Kidney (tissue), 14 donors: ENCODE data around the gene THADA. TPM values are rescaled to one million over a fixed set of nuclear protein-coding genes. Genes with fewer than 3 reads are reported as not detected.

Experiments used
- DNase-seq, 5 donors: peaks; one replicate each; pipeline ENCODE4 v3.0.0-alpha.2; 2013 to 2020
- FAIRE-seq: peaks from 2 replicates; lab custom pipeline; 2012; peaks lifted over from hg19 to GRCh38; lab: Jason Lieb, UNC
- H3K27ac ChIP-seq, 2 donors: one replicate each; pipeline ENCODE4 v1.7.0; 2013; ENCODE audit warnings: low read depth in 2 of 2, low read length in 2 of 2, inconsistent platforms in 1 of 2
- H3K27me3 ChIP-seq: one replicate; pipeline ENCODE4 v1.7.1; 2013; ENCODE audit warnings: low read length, inconsistent platforms; ENCODE audit not compliant: control insufficient read depth, insufficient read depth
- H3K36me3 ChIP-seq, 3 donors: one replicate each; pipeline versions ENCODE4 v1.7.0 to v1.7.1; 2013; ENCODE audit warnings: low read length in 3 of 3, control low read depth in 1 of 3, inconsistent platforms in 1 of 3; ENCODE audit not compliant: insufficient read depth in 3 of 3, control insufficient read depth in 2 of 3
- H3K4me1 ChIP-seq, 3 donors: one replicate each; pipeline versions ENCODE4 v1.7.0 to v1.7.1; 2013; ENCODE audit warnings: low read length in 3 of 3, inconsistent platforms in 1 of 3, low read depth in 1 of 3; ENCODE audit not compliant: control insufficient read depth in 2 of 3, insufficient read depth in 2 of 3
- H3K4me3 ChIP-seq, 3 donors: one replicate each; pipeline versions ENCODE4 v1.7.0 to v1.8.1; 2013; ENCODE audit warnings: low read length in 3 of 3, control low read depth in 1 of 3, inconsistent platforms in 1 of 3
- H3K9ac ChIP-seq, 3 donors: one replicate each; pipeline versions ENCODE4 v1.7.0 to v1.7.1; 2013; ENCODE audit warnings: low read length in 3 of 3, control low read depth in 1 of 3, inconsistent platforms in 1 of 3
- H3K9me3 ChIP-seq, 3 donors: one replicate each; pipeline versions ENCODE4 v1.7.0 to v1.7.1; 2013; ENCODE audit warnings: low read length in 3 of 3, control low read depth in 1 of 3, inconsistent platforms in 1 of 3; ENCODE audit not compliant: control insufficient read depth in 2 of 3, insufficient read depth in 1 of 3
- CTCF ChIP-seq: IDR thresholded peaks from 3 replicates; pipeline ENCODE4 v1.5.1; 2012; ENCODE audit warnings: mild to moderate bottlenecking, moderate library complexity, borderline replicate concordance; ENCODE audit not compliant: insufficient read depth; ENCODE audit errors: extremely low read depth
- intact Hi-C: fragments of 100-400 bp; cut with DNase I; formaldehyde crosslinking; loops from one replicate; pipeline ENCODE4 v1.11.1; 2022
- polyA plus RNA-seq: library from polyadenylated mRNA; stranded (reverse); fragments of 350-450 nt; fragmentation: Illumina TruSeq; extraction: RNeasy Lipid Tissue Mini Kit (QIAGEN cat#74804); gene quantifications from one replicate; pipeline ENCODE4 v1.2.3, GENCODE V29; 2014; ENCODE audit warnings: low read depth, low replicate concordance; ENCODE audit not compliant: insufficient read depth
- total RNA-seq: library from RNA; stranded (reverse); fragmentation: NEBNext Ultra II Directional; extraction: Animal tissue kit (Norgen Biotek cat#: 25700); gene quantifications from one replicate; pipeline ENCODE4 v1.2.1, GENCODE V29; 2021
- donor health status: control.
- donor health status: control.
- donor health status: control.
- donor health status: control.
- donor health status: control.
- donor health status: DM: yes; HTN: yes; CAD: no.
- donor health status: Normal renal cell carcinoma (clear cell type).

Gene THADA
- total and polyA plus RNA-seq, 2 donors from 2014 or later, result 21.4 to 45.1 TPM

DNA sequence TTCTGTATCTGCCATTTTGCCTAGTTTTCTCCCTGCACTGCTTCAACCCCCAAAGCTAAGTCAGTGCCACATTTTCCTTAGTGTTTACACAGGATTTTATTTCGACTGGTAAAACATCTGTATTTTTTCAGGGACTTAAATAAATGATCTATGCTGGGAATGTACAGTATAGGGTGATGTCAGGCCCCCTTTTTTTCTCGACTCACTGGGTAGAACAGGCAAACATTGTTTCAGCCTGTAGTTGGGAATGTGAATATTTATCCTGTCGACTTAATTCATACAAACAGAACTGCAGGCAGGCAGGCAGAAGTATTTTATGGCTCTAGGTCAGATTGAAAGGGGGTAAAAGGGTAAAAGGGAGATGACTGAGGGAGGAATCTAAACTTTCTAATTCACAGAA lies 245.9 kb downstream of the THADA start:
- intact Hi-C loops, result no loop called here
- Histone ChIP-seq H3K27me3 (no peaks in the 10 kb centered on the region), H3K4me3 (no peak overlapping the region), H3K9me3 (no peaks in the 10 kb centered on the region), H3K9ac (peak overlapping the region in 1 of 3 donors; percentile 27), H3K4me1 (peaks cover 27 to 40% (median 39%) of the 10 kb centered on the region in 3 donors), H3K36me3 (no peaks in the 10 kb centered on the region), H3K27ac (peak overlapping the region; percentile 10 to 79)
- no peak for FAIRE-seq
- peak in 3 of 5 donors; percentile 38 to 85 (median 85) for DNase-seq
- TF ChIP-seq CTCF, result no peak

GRCh38 chr2:43348908-43349661 lies 246.8 kb downstream of the THADA start:
- DNase-seq, result peak; percentile 46 to 92 (median 75)
- peak overlapping the region; percentile 73 to 79 for H3K27ac ChIP-seq
- H3K9ac ChIP-seq, result no peak overlapping the region
- H3K27me3 ChIP-seq, result no peaks in the 10 kb centered on the region
- peaks cover 30 to 48% (median 47%) of the 10 kb centered on the region in 3 donors for H3K4me1 ChIP-seq
- FAIRE-seq, result no peak
- no peak for TF ChIP-seq CTCF
- H3K36me3 ChIP-seq, result no peaks in the 10 kb centered on the region
- H3K4me3 ChIP-seq, result no peak overlapping the region
- intact Hi-C loops, result no loop called here
- H3K9me3 ChIP-seq, result no peaks in the 10 kb centered on the region

DNA sequence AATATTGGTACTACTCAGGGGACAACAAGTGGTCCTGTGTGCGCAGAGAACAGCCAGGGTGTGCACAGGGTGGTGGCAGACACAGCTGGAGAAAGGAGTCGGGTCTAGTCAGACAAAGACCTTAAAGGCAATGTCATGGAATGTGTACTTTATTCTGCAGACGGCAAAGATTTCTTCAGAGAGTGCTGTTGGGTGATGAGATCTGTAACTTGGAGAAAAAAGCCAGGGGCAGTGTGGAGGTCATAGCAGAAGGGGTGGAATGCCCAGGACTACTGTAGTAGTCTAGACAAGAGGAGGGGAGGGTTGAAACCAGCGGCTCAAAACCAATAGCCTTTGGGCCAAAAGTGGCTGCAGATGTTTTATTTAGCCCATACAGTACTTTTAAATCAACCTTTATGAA lies 248.1 kb downstream of the THADA start:
- FAIRE-seq (no peak), DNase-seq (peak in 1 of 5 donors; percentile 48)
- H3K36me3 ChIP-seq, result no peaks in the 10 kb centered on the region
- peaks cover 33 to 56% (median 55%) of the 10 kb centered on the region in 3 donors for H3K4me1 ChIP-seq
- intact Hi-C loops, result no loop called here
- H3K9me3 ChIP-seq, result no peaks in the 10 kb centered on the region
- no peaks in the 10 kb centered on the region for H3K27me3 ChIP-seq
- no peak overlapping the region for H3K4me3 ChIP-seq
- H3K9ac ChIP-seq, result no peak overlapping the region
- peak overlapping the region; percentile 61 to 79 for H3K27ac ChIP-seq
- no peak for TF ChIP-seq CTCF
